ENCODE data around the gene DIRAS1. TPM values are rescaled to one million over a fixed set of nuclear protein-coding genes. Genes with fewer than 3 reads are reported as not detected.

Gene DIRAS1, protein sequence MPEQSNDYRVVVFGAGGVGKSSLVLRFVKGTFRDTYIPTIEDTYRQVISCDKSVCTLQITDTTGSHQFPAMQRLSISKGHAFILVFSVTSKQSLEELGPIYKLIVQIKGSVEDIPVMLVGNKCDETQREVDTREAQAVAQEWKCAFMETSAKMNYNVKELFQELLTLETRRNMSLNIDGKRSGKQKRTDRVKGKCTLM
- under 1 TPM in 1 of 2 experiments, not detected in 1; 0.17 TPM for total RNA-seq

- CTCF ChIA-PET = no interaction called here
- POLR2A ChIA-PET = no interaction called here
Measured at GRCh38 chr19:2720777-2721569, at the start of gene DIRAS1. Gene DIRAS1 (minus strand): TSS chr19:2721372. CDS start chr19:2717806, 3,566 bp downstream.

DNA sequence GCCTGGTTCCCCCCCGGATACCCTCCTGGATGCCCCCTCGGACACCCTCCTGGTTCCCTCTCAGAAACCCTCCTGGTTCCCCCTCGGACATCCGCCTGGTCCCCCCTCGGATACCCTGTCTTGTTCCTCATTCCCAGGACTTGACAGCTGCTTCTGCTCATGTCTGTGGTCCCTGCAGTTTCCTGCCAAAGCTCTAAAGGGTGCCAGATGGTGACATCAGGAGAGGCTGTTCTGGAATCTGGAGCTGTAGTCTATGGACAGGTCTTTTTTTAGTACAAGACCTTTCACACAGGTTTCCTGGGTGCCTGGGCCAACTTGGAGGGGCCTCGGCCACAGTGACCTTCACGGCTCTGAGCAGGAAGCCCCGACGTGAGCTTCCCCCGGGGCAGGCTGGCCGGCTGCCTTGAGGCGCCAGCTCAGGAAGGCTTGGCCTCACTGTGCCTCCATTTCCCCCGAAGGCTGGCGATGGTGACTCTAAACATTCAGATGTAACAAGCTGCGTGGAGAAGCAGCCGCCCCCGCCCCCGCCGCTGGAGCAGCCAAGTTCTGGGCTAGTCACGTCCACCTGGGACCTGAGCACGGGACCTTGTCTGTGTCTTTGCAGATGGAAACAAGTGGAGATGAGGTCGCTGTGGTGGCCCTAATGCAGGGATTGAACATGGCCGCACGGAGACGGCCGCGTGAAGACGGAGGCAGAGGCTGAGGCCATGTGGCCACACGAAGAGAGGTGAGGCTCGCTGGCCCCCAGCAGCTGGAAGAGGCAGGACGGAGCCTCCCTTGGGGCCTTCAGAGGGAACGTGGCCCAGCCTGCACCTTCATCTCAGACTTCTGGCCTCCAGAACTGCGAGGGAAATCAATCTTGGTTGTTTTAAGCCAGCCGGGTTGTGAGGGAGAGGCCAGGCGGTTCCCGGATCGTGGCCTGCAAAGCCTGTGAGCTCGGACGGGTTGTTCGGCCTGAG lies 49.2 kb upstream of the DIRAS1 start:
- ChIA-PET POLR2A (no interaction called here), CTCF (no interaction called here)

- POLR2A ChIA-PET = no interaction called here
- CTCF ChIA-PET = no interaction called here
Measured at GRCh38 chr19:2769218-2769617, 48.0 kb upstream of the DIRAS1 start.

GRCh38 chr19:2768365-2769132 lies 47.4 kb upstream of the DIRAS1 start:
- CTCF ChIA-PET = no interaction called here

GRCh38 chr19:2767688-2768087 lies 46.5 kb upstream of the DIRAS1 start:
- CTCF ChIA-PET = no interaction called here
- POLR2A ChIA-PET = no interaction called here

More at GRCh38 chr19:2768365-2769132, 47.4 kb upstream of the DIRAS1 start:
- POLR2A ChIA-PET = no interaction called here

DNA sequence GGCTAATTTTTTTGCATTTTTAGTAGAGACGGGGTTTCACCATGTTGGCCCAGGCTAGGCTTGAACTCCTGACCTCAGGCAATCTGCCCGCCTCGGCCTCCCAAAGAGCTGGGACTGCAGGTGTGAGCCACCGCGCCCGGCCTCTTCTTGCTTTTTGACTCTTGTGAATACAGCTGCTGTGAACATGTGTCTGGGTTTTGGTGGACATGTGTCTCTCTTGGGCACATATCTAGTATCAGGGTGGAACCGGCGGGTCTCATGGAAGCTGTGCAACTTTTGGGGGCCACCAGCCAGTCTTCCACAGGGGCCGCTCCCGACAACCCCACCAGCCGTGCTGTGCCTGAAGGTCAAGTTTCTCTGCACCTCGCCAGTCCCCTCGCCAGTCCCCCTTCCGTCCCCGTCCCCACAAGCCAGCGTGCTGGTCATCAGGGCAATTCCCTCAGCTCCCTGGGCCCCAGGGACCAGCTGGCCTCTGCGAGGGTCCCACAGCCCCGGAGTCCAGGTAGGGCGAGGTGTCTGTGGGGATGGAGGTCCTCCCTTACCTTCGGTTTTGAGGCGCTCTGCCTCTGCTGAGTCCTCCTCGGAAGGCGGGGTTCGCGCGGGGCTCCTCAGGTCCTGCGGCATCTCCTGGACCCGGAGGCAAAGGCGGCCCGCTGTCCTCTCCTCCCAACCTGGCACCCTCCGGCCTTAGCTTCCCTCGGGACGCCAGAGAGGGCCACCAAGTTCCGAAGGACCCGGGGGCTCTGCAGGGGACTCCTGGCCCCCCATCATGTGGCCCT lies 45.6 kb upstream of the DIRAS1 start:
- ChIA-PET CTCF (interaction anchor here (1.3 kb wide), 1 partner anchor 17 kb away, joined by 3 read pairs; no protein-coding TSS in a partner anchor), POLR2A (no interaction called here)

DNA sequence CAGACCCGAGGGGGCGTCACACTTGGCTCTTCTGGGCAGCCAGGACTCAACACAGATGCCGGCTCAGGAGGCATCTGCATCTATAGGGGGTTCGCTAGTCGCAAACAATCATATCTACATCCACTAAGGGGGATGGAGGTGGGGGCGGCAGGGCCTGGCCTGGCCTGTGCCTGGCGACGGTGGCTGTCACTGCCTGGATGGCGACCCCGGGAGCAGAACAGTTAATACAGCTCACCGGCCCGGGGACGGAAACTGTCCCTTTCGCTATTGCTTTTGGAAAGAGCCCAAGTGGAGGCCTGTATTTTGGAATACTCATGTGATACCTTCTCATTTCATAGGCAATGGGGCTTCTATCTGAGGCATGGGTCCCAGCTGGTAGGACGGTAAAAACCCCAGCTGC lies 44.2 kb upstream of the DIRAS1 start:
- ChIA-PET POLR2A (no interaction called here), CTCF (no interaction called here)

DNA sequence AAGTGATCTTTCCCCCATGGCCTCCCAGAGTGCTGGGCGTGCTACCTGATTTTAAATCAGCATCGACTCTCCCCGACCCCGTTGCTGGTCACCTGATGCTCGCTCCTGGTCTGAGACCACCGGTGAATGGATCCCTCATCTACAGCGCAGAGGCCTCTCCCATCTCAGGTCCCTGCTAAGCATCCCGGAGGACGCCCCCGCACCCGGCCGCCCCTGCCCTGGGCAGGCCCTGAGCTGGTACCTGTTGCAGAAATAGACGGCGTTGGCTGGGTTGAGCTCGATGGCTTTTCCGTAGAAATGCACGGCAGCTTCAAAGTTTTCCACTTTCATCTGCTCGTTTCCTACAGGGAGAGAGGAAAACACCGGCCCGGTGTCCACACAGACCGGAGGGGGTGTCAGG lies 43.8 kb upstream of the DIRAS1 start:
- POLR2A ChIA-PET = no interaction called here

GRCh38 chr19:2763687-2764086 lies 42.5 kb upstream of the DIRAS1 start:
- POLR2A ChIA-PET = no interaction called here

More for the DNA sequence above, 43.8 kb upstream of the DIRAS1 start:
- CTCF ChIA-PET = no interaction called here

DNA sequence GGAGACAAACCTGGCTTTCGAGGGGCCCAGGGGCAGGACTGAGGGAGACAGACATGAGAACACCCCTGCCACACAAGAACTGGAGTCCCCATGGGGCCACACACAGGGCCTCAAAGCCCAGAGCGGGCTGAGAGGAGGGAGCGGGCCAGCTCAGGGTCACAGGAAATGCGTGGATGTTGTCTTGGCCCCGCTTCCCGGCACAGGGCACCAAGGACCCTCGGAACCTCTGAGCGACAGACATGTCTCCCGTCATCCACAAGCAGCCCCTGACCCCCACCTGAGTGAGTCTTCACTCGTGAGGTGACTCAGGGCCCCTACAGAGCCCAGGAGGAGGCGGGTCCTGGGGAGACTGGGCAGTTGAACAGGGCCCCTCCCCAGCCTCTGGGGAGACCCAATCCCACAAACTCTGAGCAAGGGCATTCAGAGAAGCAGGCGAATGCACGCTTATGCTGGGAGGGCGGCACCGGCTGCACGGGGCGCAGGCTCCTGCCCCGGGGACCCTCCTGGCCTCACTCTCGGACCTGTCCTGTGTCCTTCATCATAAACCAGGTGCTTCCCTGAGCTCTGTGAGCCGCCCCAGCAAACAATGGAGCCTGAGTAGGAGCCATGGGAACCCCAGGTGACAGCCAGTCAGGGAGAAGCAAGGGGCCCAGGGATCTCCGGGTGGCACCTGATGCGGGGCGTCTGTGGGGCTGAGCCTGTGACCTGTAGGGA lies 41.8 kb upstream of the DIRAS1 start:
- ChIA-PET POLR2A (no interaction called here), CTCF (no interaction called here)

More at GRCh38 chr19:2763687-2764086, 42.5 kb upstream of the DIRAS1 start:
- CTCF ChIA-PET = no interaction called here

DNA sequence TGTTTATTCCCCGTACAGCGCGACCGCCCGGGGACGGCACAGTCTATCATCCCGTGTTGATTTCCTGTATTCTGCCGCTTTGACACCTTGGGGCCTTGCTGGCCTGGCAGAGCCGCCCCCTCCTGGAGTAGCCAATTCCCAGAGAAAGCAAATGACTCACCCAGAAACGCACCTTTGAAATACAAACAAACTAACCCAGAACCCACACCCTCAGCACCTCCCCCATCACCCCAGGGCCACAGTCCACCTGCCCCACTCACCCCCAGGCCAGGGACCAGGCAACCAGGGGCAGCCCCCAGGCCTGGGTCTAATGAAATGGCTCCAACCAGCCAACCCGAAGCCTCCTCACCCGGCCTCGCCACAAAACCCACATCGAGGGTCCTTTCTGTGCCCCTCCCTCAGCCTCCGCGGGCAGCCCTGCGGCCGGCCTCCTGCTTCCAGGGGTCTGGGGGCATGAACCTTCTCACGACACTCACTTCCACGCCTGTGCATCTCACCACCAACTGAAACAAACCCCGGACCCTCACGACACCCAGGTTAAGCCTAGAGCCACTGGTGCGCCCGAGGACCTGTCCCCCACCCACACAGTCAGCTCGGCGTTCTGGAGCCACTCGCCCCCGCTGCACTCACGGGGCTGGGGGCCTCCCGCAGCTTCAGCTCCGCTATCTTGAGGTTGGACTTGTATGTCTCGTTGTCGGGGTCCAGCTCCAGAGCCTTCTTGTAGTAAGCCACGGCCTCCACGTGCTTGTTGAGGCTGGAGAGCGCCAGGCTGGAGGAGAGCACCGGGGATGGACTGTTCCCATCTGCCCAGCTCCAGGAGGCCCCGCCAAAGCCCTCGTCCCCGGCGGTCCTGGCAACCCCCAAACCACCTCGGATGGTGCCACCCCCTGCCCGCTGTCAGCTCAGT lies 41.0 kb upstream of the DIRAS1 start:
- POLR2A ChIA-PET = no interaction called here
- CTCF ChIA-PET = no interaction called here

GRCh38 chr19:2761309-2761677 lies 40.1 kb upstream of the DIRAS1 start:
- ChIA-PET CTCF (no interaction called here), POLR2A (no interaction called here)

- ChIA-PET CTCF (interaction anchor here (0.6 to 1.6 kb wide), 2 partner anchors 10 to 648 kb away, joined by 3 to 5 read pairs; no protein-coding TSS in a partner anchor), POLR2A (no interaction called here)
Measured at GRCh38 chr19:2759965-2760364, 38.8 kb upstream of the DIRAS1 start.

GRCh38 chr19:2759362-2759761 lies 38.2 kb upstream of the DIRAS1 start:
- CTCF ChIA-PET = interaction anchor here (1.6 kb wide), 1 partner anchor 9 kb away, joined by 5 read pairs; no protein-coding TSS in a partner anchor
- POLR2A ChIA-PET = no interaction called here

- CTCF ChIA-PET = interaction anchor here (1.6 kb wide), 1 partner anchor 9 kb away, joined by 5 read pairs; no protein-coding TSS in a partner anchor
- POLR2A ChIA-PET = no interaction called here
Measured at GRCh38 chr19:2758601-2759313, 37.6 kb upstream of the DIRAS1 start.

All from activated CD8-positive, alpha-beta memory T cell treated with anti-CD3 and anti-CD28 coated beads for 36 hours (primary cell).